Measurements from ENCODE around the gene ADARB1. TPM values are rescaled to one million over a fixed set of nuclear protein-coding genes. Genes with fewer than 3 reads are reported as not detected.

ADARB1 gene
- total RNA-seq, 1 experiment from 2014 or later: 15.8 TPM

DNA sequence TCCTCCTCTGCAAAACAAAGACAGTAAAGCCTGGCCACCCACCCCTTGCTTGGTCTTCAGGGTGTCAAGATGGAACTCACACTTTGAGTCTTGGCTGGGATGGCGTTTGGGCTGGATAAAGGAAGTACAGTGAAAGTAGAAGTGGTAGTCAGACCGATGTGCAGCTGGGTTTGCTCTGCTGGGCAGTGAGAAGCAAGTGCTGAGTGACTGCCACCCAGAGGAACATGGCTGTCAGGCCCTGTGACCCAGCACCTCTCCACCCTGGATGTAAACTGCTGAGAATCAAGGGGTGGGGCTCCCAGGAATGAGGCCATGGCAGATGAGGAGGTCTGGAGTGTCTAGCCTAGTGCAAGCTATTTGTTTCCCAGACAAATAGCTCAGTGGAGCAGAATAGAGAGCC is 162.1 kb downstream of the ADARB1 start:
- Histone ChIP-seq H3T11ph (ENCODE audit: low read length) (no peak overlapping the region), H3K4ac (ENCODE audit: low read depth, low read length) (no peak overlapping the region), H2BK20ac (ENCODE audit: low read depth, low read length, poor library complexity, severe bottlenecking) (no peak overlapping the region), H3K4me1 (ENCODE audit: insufficient read depth, low read length) (no peaks in the 10 kb centered on the region), H3K79me2 (ENCODE audit: insufficient read depth, low read length) (no peaks in the 10 kb centered on the region), H4K20me1 (ENCODE audit: control insufficient read depth, insufficient read depth, insufficient read length) (no peaks in the 10 kb centered on the region), H2BK12ac (ENCODE audit: insufficient read length, low read depth, low read length) (no peak overlapping the region), H2AFZ (ENCODE audit: low read length) (no peak overlapping the region), H3K4me2 (ENCODE audit: insufficient read depth, insufficient read length, low read length) (no peak overlapping the region), H4K8ac (replicated peaks; ENCODE audit: insufficient read length, low read depth, low read length) (no peak overlapping the region), H2BK120ac (ENCODE audit: low read depth, low read length, poor library complexity, severe bottlenecking) (no peak overlapping the region), H3K27ac (ENCODE audit: insufficient read length, low read depth, low read length) (no peak overlapping the region), H3K27me3 (ENCODE audit: insufficient read depth, low read length) (no peaks in the 10 kb centered on the region), H2BK5ac (ENCODE audit: insufficient read length, low read length) (no peak overlapping the region), H3K14ac (ENCODE audit: insufficient read depth, low read length) (no peak overlapping the region), H2AK5ac (ENCODE audit: insufficient read length, low read length) (no peak overlapping the region), H3K23me2 (ENCODE audit: insufficient read length, low read depth, low read length, poor library complexity, severe bottlenecking) (no peaks in the 10 kb centered on the region), H3K9me3 (ENCODE audit: control insufficient read depth, low read depth, low read length) (no peaks in the 10 kb centered on the region), H4K5ac (ENCODE audit: insufficient read length, low read depth, low read length) (no peak overlapping the region), H3K9ac (ENCODE audit: extremely low read depth, insufficient read length, low read length) (no peak overlapping the region), H4K91ac (ENCODE audit: insufficient read length, low read depth, low read length) (no peak overlapping the region), H3K18ac (ENCODE audit: insufficient read length, low read depth, low read length) (no peak overlapping the region), H2BK15ac (ENCODE audit: low read depth, low read length) (no peak overlapping the region), H3K79me1 (ENCODE audit: insufficient read depth, low read depth, low read length, poor library complexity, severe bottlenecking) (no peaks in the 10 kb centered on the region), H3K23ac (ENCODE audit: insufficient read length, low read depth, low read length) (no peak overlapping the region), H3K56ac (ENCODE audit: insufficient read length, low read depth, low read length) (no peak overlapping the region)
- Mint-ChIP-seq H3K9me3 (peaks cover 11 to 13% of the 10 kb centered on the region in 2 experiments), H3K27me3 (ENCODE audit: low read depth) (no peaks in the 10 kb centered on the region), H3K4me3 (no peak overlapping the region), H3K27ac (no peak overlapping the region), H3K4me1 (no peaks in the 10 kb centered on the region), H3K36me3 (ENCODE audit: insufficient read depth in 1 of 3, low read depth in 3 of 3) (0 out of 7 replicates have a peak, but pooled peaks cover 0 to 4% (median 0%) of the 10 kb centered on the region in 3 experiments)
- DNase-seq: no peak
- TF ChIP-seq, protein P1, sequence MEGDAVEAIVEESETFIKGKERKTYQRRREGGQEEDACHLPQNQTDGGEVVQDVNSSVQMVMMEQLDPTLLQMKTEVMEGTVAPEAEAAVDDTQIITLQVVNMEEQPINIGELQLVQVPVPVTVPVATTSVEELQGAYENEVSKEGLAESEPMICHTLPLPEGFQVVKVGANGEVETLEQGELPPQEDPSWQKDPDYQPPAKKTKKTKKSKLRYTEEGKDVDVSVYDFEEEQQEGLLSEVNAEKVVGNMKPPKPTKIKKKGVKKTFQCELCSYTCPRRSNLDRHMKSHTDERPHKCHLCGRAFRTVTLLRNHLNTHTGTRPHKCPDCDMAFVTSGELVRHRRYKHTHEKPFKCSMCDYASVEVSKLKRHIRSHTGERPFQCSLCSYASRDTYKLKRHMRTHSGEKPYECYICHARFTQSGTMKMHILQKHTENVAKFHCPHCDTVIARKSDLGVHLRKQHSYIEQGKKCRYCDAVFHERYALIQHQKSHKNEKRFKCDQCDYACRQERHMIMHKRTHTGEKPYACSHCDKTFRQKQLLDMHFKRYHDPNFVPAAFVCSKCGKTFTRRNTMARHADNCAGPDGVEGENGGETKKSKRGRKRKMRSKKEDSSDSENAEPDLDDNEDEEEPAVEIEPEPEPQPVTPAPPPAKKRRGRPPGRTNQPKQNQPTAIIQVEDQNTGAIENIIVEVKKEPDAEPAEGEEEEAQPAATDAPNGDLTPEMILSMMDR (conservative IDR thresholded peaks at IDR 0.05): 0 out of 3 replicates have a peak, but pooled peaks have one; percentile 16
- no CpG with 5 or more reads among the region's 2 CpGs for WGBS (ENCODE audit: extremely low coverage, insufficient read length, low lambda C conversion rate)
